ENCODE data around the gene MED25. TPM values are rescaled to one million over a fixed set of nuclear protein-coding genes. Genes with fewer than 3 reads are reported as not detected.

Gene MED25
- total RNA-seq, 1 donor from 2014 or later: 65.8 TPM

GRCh38 chr19:49801966-49802661, 16.0 kb upstream of the MED25 start:
- peak overlapping the region; percentile 59 for H3K4me3 ChIP-seq
- no peaks in the 10 kb centered on the region for H3K9me3 ChIP-seq (replicated peaks)
- intact Hi-C loops (cut with micrococcal nuclease): no loop called here
- H3K36me3 ChIP-seq: peaks cover 90% of the 10 kb centered on the region
- no peaks in the 10 kb centered on the region for H3K27me3 ChIP-seq (ENCODE audit: low read depth)
- peaks cover 18% of the 10 kb centered on the region for H3K4me1 ChIP-seq
- DNase-seq: peak; percentile 94
- H3K27ac ChIP-seq (replicated peaks): peak overlapping the region; percentile 72
- TF ChIP-seq, protein P1, sequence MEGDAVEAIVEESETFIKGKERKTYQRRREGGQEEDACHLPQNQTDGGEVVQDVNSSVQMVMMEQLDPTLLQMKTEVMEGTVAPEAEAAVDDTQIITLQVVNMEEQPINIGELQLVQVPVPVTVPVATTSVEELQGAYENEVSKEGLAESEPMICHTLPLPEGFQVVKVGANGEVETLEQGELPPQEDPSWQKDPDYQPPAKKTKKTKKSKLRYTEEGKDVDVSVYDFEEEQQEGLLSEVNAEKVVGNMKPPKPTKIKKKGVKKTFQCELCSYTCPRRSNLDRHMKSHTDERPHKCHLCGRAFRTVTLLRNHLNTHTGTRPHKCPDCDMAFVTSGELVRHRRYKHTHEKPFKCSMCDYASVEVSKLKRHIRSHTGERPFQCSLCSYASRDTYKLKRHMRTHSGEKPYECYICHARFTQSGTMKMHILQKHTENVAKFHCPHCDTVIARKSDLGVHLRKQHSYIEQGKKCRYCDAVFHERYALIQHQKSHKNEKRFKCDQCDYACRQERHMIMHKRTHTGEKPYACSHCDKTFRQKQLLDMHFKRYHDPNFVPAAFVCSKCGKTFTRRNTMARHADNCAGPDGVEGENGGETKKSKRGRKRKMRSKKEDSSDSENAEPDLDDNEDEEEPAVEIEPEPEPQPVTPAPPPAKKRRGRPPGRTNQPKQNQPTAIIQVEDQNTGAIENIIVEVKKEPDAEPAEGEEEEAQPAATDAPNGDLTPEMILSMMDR (IDR thresholded peaks at IDR 0.05; ENCODE audit: borderline replicate concordance): peak; percentile 57

DNA sequence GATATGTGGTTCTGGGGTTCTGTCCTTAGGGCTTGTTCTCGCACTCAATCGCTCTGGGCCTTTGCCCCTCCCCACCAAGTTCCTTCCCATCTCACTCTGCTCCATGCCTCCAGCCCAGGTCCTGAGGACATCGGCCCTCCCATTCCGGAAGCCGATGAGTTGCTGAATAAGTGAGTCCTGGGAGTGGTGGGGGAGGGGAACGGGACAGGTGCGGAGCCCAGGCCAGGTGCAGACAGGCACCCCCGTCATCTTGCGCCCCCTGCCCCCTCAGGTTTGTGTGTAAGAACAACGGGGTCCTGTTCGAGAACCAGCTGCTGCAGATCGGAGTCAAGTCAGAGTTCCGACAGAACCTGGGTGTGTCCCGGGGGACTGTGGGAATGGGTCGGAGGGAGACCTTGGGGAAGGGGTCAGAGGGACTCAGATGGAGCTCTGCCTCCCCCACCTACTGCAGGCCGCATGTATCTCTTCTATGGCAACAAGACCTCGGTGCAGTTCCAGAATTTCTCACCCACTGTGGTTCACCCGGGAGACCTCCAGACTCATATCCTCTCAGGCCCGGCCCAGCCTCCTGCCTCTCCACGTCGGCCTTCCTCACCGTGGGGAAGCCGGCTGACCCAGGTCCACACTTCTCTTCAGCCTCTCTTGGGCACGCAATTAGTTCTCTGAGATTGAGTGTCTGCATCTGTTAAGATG, 15.1 kb upstream of the MED25 start:
- H3K4me1 ChIP-seq: peaks cover 18% of the 10 kb centered on the region
- no peaks in the 10 kb centered on the region for H3K9me3 ChIP-seq (replicated peaks)
- peak overlapping the region; percentile 59 for H3K4me3 ChIP-seq
- TF ChIP-seq, protein P1 (IDR thresholded peaks at IDR 0.05; ENCODE audit: borderline replicate concordance): no peak
- H3K27ac ChIP-seq (replicated peaks): peak overlapping the region; percentile 72
- peaks cover 87% of the 10 kb centered on the region for H3K36me3 ChIP-seq
- DNase-seq: no peak
- no peaks in the 10 kb centered on the region for H3K27me3 ChIP-seq (ENCODE audit: low read depth)
- intact Hi-C loops (cut with micrococcal nuclease): no loop called here

- TF ChIP-seq, protein P1 (IDR thresholded peaks at IDR 0.05; ENCODE audit: borderline replicate concordance): no peak
- intact Hi-C loops (cut with micrococcal nuclease): no loop called here
- Histone ChIP-seq H3K27ac (replicated peaks) (no peak overlapping the region), H3K36me3 (peaks cover 83% of the 10 kb centered on the region), H3K27me3 (ENCODE audit: low read depth) (no peaks in the 10 kb centered on the region), H3K9me3 (replicated peaks) (no peaks in the 10 kb centered on the region), H3K4me3 (no peak overlapping the region), H3K4me1 (peaks cover 23% of the 10 kb centered on the region)
- no peak for DNase-seq
Observed at GRCh38 chr19:49803529-49803856, 14.6 kb upstream of the MED25 start.

DNA sequence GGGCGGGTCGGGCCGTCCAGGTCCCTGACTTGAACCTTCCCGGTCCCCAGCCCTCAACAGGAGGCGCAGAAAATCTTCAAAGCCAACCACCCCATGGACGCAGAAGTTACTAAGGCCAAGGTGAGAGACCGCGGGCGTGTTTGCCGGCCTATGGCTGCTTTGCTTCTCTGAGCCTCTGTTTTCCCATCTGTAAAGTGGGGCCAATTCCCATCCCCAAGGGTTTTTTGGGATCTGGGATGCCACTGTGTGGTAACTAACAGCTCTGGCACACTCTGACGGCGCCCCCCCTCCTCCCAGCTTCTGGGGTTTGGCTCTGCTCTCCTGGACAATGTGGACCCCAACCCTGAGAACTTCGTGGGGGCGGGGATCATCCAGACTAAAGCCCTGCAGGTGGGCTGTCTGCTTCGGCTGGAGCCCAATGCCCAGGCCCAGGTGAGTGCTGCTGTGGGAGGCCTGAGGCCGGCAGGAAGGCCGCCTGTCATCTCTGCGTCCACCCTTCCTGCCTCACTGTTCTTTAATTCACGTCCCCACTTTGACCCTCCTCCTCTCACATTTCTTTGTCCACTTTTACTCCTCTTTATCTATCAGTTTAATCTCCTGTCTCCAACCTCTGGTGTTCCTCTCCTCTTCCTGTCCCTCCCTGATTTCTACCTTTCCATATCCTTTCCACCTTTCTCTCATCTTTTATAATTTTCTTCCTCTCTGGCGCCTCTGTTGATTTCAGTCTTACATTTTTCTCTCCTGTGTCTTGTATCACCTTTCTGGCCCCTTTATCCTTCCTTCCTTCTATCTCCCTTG, 12.1 kb upstream of the MED25 start:
- peaks cover 44% of the 10 kb centered on the region for H3K4me1 ChIP-seq
- H3K36me3 ChIP-seq: peaks cover 58% of the 10 kb centered on the region
- intact Hi-C loops (cut with micrococcal nuclease): no loop called here

GRCh38 chr19:49806620-49806959, 11.5 kb upstream of the MED25 start:
- intact Hi-C loops (cut with micrococcal nuclease): no loop called here
- H3K36me3 ChIP-seq: peaks cover 52% of the 10 kb centered on the region
- no peak for DNase-seq

More for the DNA sequence above, 12.1 kb upstream of the MED25 start:
- Histone ChIP-seq H3K4me3 (no peak overlapping the region), H3K9me3 (replicated peaks) (no peaks in the 10 kb centered on the region), H3K27me3 (ENCODE audit: low read depth) (no peaks in the 10 kb centered on the region), H3K27ac (replicated peaks) (no peak overlapping the region)
- TF ChIP-seq, protein P1 (IDR thresholded peaks at IDR 0.05; ENCODE audit: borderline replicate concordance): no peak
- no peak for DNase-seq

More at GRCh38 chr19:49806620-49806959, 11.5 kb upstream of the MED25 start:
- Histone ChIP-seq H3K4me3 (no peak overlapping the region), H3K27ac (replicated peaks) (no peak overlapping the region), H3K27me3 (ENCODE audit: low read depth) (no peaks in the 10 kb centered on the region), H3K9me3 (replicated peaks) (no peaks in the 10 kb centered on the region), H3K4me1 (peaks cover 42% of the 10 kb centered on the region)
- TF ChIP-seq, protein P1 (IDR thresholded peaks at IDR 0.05; ENCODE audit: borderline replicate concordance): no peak

All from left ventricle myocardium inferior (tissue), 1 donor.